ENCODE results near the gene EGR4. TPM values are rescaled to one million over a fixed set of nuclear protein-coding genes. Genes with fewer than 3 reads are reported as not detected.

Gene EGR4
- total RNA-seq, 2 donors from 2014 or later: not detected

DNA sequence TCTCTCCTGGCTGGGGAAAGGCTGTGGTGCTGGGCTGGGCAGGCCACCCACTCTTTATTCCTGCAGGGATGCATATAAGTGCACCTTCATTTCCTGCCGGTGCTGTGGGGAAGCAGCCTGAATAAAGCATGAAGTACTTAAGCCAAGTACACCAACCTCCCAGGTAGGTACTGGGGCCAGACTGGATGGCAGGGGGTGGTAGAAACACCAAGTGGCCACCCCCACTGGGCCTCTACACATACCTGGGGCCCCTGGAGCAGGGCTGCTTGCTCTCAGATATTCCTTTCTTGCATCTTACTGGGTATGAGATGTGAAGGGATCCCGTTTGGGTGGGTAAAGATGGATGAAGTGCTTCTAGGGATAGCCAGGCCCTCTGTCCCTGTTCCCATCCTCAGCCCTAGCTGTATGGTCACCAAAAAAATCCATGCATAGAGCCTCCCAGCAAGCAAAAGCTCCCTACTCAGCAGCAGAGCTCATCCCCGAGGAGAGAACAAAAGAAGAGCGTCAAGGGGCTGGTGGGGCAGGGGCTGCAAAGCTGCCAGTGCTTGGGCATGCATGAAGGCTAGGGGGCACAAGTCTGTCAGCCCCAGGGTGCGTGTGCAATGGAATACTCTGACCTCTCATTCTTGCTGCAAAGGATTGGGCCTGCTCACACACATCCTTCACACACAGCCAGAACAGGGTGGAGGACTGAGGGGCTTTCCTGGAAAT lies 37.3 kb downstream of the EGR4 start:
- DNase-seq (no peak), ATAC-seq (no peak)
- intact Hi-C loops (cut with DNase I, micrococcal nuclease): no loop called here

DNA sequence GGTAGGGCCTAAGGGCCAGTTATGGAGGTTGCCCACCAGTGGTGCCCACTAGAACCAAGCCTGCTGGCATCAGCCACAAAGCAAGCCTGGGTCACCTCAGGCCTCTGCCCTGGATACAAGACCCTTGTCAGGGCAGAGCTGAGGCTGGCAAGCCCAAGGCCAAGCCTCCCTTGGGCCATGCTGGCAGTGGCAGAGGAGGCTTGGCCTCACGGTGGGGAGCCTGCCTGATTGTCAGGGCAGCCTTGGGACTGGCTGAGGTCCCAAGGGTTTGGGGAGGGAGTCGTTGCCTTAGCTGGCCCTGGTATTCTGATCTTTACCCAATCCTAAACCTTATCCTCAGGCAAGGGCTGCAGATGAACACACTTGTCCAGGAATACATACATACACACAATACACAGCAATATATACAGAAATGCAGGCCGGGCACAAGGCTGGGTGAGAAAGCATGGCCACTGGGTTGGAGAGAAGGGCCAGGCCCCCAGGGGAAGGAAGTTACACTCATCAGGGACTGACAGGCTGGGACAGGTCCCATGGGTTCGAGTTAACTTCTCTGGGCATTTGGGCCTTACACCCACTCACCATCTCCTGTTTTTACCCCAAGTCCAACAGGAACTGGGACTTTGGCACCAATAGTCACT lies 38.2 kb downstream of the EGR4 start:
- intact Hi-C loops (cut with DNase I, micrococcal nuclease): no loop called here
- DNase-seq: no peak
- no peak for ATAC-seq

DNA sequence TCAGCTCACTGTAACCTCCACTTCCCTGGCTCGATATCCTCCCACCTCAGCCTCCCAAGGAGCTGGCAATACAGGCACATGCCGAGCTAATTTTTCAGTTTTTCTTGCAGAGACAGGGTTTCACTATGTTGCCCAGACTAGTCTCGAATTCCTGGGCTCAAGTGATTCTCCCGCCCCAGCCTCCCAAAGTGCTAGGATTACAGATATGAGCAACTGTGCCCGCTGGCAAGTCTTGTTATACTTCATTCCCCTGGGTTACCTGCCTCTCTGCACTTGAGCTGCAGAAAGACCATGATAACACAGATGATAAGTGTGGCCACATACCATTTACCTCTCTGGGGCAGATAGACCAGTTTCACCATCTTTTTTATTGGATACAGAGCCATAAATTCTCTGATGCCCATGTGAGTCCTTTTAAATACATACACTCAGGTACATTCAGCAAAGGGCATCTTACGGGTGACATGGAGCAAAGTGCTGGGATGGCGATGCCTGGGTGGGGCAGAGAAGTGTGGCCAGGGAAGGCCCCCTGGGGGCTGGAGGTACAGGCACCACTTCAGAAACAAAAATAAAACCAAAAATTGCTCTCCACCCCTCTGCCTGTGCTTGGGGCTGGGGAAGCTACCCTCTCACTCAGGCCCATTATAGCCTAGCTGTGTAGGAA lies 38.9 kb downstream of the EGR4 start:
- no peak for ATAC-seq
- no peak for DNase-seq
- intact Hi-C loops (cut with DNase I, micrococcal nuclease): no loop called here

DNA sequence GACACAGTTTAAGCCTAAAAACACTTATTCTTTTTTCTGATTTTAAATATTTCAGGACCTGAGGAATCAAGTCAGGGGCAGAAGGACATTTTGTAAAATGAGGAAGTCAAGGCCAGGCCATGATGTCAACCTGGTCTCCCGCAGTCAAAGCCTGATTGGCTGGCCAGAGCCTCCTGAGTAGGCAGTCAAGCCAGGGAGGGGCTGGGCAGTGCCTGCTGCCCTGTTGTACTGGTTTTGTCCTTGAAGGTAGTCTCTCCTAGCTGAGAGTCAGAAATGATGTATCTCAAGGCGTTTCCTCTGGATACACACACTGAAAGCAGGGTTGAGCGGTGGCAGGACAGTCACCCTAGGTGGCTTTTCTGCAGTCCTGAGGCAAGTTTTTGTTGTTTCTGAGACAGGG lies 39.4 kb downstream of the EGR4 start:
- intact Hi-C loops (cut with DNase I, micrococcal nuclease): no loop called here
- DNase-seq: no peak
- ATAC-seq: peak; percentile 36

DNA sequence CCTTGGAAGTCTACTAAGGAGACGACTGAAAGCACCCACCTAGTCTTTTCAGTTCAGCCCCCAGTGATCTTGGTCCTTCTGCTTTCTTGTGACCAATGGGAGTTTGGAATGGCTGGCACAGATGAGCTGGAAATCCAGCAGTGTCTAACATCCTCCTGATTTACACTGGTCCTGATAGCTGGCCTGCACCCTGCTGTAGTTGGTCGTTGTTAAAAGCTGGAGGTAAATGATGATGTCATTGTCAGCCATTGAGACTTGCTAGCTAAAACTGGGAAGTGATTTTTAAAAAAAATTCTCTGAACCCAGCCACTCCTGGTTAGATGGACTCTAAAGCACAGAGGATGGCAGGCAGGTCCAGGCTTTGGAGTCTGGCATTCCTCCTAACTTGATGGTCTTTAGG lies 39.9 kb downstream of the EGR4 start:
- DNase-seq: no peak
- intact Hi-C loops (cut with DNase I, micrococcal nuclease): no loop called here
- no peak for ATAC-seq

DNA sequence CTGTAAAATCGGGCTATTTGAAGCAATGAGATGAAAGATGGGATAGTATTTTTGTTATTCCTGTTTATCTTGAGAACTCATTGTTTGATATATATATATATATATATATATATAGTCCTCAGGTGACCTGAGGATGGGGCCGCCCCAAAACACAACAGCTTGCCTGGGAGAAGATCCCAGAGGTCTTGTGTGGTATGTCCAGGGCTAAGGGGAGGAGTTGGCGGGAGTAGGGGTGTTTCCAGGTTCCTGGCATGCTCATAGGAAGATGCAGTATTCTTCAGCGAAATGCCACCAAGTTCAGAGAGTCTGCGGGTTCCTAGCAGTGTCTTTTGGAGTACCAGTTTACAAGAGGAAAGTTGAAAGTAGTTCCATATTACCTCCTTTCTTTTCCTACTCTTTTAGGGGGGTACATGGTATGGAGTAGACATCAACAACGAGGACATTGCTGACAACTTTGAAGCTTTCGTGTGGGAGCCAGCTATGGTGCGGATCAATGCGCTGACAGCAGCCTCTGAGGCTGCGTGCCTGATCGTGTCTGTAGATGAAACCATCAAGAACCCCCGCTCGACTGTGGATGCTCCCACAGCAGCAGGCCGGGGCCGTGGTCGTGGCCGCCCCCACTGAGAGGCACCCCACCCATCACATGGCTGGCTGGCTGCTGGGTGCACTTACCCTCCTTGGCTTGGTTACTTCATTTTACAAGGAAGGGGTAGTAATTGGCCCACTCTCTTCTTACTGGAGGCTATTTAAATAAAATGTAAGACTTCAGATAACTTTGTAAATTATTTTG lies 40.9 kb downstream of the EGR4 start:
- intact Hi-C loops (cut with DNase I, micrococcal nuclease): no loop called here
- DNase-seq (no peak), ATAC-seq (no peak)

DNA sequence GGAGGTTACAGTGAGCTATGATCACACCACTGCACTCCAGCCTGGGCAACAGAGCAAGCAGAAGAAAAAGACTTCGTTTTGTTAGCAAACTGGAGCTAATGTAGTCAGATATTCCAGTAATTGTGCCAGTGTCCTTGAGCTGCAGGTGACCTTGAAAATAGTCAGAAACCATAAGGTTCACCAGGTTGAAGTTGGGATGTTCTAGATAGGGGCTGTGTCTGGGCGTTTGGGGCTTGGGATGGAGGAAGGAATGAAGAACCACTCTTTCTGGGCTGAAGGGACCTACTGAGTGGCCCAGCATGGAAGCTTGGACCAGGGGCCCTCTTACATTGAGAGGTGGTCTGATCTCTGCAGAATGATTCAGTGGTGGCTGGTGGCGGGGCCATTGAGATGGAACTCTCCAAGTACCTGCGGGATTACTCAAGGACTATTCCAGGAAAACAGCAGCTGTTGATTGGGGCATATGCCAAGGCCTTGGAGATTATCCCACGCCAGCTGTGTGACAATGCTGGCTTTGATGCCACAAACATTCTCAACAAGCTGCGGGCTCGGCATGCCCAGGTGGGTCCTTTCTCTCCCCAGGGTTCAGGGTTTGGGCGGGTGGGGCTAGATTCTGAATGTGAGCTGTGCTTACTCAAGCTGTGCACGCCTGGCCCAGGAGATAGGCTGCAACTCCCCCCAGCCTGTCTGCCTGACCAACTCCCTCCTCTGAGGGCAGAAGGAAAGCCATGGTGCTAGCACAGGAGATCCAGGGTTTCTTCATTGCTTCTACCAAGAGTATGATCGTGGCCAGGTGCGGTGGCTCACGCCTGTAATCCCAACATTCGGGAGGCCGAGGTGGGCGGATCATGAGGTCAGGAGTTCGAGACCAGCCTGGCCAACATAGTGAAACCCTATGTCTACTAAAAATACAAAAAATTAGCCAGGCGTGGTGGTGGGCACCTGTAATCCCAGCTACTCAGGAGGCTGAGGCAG lies 42.2 kb downstream of the EGR4 start:
- ATAC-seq: no peak
- intact Hi-C loops (cut with DNase I, micrococcal nuclease): no loop called here
- DNase-seq: no peak

DNA sequence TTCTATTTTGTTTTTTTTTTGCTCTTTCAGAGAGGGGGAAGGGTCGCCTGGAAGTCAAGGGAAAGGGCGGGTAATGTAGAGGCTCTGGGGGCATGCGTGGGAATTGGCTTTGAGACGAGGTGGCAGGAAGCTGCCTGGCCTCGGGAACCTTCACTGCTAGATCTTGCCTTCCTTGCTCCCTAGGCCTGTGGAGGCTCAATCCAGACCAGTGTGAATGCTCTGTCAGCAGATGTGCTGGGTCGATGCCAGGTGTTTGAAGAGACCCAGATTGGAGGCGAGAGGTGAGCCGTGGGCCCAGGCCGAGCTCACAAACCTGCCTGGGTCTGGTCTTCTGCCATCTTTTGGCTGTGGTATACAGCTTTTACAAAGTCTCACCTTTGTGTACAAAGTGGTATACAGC lies 43.7 kb downstream of the EGR4 start:
- DNase-seq (no peak), ATAC-seq (no peak)
- intact Hi-C loops (cut with DNase I, micrococcal nuclease): no loop called here

DNA sequence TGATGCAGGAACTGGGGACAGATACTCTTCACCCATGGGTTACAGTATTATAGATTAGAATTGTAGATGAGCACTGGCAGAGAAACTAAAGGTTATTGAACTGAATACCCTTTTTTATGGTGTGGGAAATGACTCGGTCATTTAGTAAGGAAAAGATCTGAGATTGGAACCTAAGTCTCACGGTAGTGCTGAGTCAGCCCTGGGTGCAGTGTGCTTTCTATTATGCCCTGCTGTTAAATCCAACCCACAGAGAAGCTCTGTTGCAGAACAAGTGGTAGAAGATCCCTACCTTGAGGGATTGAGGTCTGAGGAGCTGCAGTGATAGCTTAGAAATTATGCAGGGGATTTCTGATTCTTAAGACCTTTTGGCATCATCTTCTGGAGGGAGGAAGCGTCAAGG lies 46.5 kb downstream of the EGR4 start:
- intact Hi-C loops (cut with DNase I, micrococcal nuclease): no loop called here
- DNase-seq (no peak), ATAC-seq (no peak)

DNA sequence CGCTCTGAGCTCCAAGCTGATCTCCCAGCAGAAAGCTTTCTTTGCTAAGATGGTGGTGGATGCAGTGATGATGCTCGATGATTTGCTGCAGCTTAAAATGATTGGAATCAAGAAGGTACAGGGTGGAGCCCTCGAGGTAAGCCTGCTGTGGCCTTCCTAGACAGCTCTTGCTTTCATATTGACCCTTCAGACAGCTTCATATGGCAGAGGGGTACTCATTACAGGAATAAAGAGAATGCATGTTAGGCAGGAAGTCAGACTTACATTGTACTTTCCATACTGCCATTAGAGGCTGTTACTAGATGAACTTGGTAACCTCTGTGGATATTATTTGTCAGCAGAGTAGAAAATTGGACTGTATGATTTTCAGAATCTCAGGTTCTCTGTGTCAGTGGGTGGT lies 48.8 kb downstream of the EGR4 start:
- intact Hi-C loops (cut with DNase I, micrococcal nuclease): no loop called here
- no peak for ATAC-seq

DNA sequence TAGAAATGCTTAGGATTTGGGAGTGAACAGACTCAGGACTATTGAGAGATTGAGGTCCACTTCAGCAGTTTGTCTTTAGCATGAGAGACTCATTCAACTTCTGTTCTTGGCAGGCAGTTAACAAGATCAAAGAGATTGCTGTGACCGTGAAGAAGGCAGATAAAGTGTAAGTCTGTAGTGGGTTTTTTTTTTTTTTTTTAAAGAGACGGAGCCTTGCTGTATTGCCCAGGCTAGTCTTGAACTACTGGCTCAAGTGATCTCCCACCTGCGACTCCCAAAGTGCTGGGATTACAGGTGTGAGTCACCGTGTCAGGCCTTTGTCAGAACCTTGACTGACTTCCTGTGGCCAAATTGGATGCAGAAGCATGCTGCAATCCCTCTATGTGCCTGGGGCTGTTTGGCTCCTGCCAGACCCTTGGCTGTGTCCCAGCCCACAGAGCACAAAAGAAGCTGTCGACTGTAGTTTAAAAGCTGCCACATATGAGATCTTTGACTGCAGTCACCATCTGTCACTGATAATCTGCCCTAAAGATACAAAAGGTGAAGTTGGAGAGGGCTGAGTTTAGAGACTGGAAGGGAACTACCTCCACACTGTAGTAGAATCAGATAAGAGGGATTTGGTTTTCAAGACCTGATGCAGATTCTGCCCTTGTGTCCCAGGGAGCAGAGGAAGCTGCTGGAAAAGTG lies 49.3 kb downstream of the EGR4 start:
- DNase-seq: no peak
- no peak for ATAC-seq
- intact Hi-C loops (cut with DNase I, micrococcal nuclease): no loop called here

More for the DNA sequence above, 48.8 kb downstream of the EGR4 start:
- no peak for DNase-seq

Other genes starting within 250 kb of the EGR4 start
- 10 to 100 TPM; 19.9 to 20.5 TPM for gene SFXN5, start 221.8 kb downstream of the EGR4 start, total RNA-seq
- gene RAB11FIP5, start 180.6 kb downstream of the EGR4 start, total RNA-seq: 10 to 100 TPM; 19.3 to 19.7 TPM
- under 1 TPM in 1 of 2 donors, not detected in 1; 0.08 TPM for gene NOTO, start 91.0 kb downstream of the EGR4 start, total RNA-seq
- gene SMYD5, start 79.3 kb downstream of the EGR4 start, total RNA-seq: 10 to 100 TPM in 1 of 2 donors, 1 to 10 TPM in 1; 9.2 to 14.4 TPM
- gene PRADC1, start 60.3 kb downstream of the EGR4 start, total RNA-seq: 10 to 100 TPM; 40.2 to 51.9 TPM
- 100 to 1,000 TPM; 120 to 140 TPM for gene CCT7, start 59.2 kb downstream of the EGR4 start, total RNA-seq
- 1 to 10 TPM; 2.1 to 2.5 TPM for gene FBXO41, start 9.1 kb downstream of the EGR4 start, total RNA-seq
- gene ALMS1, start 92.3 kb upstream of the EGR4 start, total RNA-seq: 10 to 100 TPM; 11.2 to 14.8 TPM